ENCODE measurements around the gene CCDC149. TPM values are rescaled to one million over a fixed set of nuclear protein-coding genes. Genes with fewer than 3 reads are reported as not detected.
A peak's percentile ranks its signal among the peaks of the same experiment; 100 is the strongest.

Gene CCDC149
- total RNA-seq, 1 donor from 2014 or later: 16.7 TPM

- intact Hi-C loops (cut with DNase I): no loop called here
- TF ChIP-seq, protein P1, sequence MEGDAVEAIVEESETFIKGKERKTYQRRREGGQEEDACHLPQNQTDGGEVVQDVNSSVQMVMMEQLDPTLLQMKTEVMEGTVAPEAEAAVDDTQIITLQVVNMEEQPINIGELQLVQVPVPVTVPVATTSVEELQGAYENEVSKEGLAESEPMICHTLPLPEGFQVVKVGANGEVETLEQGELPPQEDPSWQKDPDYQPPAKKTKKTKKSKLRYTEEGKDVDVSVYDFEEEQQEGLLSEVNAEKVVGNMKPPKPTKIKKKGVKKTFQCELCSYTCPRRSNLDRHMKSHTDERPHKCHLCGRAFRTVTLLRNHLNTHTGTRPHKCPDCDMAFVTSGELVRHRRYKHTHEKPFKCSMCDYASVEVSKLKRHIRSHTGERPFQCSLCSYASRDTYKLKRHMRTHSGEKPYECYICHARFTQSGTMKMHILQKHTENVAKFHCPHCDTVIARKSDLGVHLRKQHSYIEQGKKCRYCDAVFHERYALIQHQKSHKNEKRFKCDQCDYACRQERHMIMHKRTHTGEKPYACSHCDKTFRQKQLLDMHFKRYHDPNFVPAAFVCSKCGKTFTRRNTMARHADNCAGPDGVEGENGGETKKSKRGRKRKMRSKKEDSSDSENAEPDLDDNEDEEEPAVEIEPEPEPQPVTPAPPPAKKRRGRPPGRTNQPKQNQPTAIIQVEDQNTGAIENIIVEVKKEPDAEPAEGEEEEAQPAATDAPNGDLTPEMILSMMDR (IDR thresholded peaks at IDR 0.05): peak in 1 of 3 experiments; percentile 6
- no peak for TF ChIP-seq POLR2A (IDR thresholded peaks at IDR 0.05)
- Histone ChIP-seq H3K4me1 (peaks cover 24% of the 10 kb centered on the region), H3K27me3 (no peaks in the 10 kb centered on the region), H3K36me3 (no peaks in the 10 kb centered on the region), H3K9me3 (no peaks in the 10 kb centered on the region), H3K4me3 (no peak overlapping the region), H3K27ac (peak overlapping the region; percentile 29)
- no peak for DNase-seq (ENCODE audit: extremely low spot score in 2 of 2)
Measured at GRCh38 chr4:24770667-24771066, 142.2 kb downstream of the CCDC149 start.

DNA sequence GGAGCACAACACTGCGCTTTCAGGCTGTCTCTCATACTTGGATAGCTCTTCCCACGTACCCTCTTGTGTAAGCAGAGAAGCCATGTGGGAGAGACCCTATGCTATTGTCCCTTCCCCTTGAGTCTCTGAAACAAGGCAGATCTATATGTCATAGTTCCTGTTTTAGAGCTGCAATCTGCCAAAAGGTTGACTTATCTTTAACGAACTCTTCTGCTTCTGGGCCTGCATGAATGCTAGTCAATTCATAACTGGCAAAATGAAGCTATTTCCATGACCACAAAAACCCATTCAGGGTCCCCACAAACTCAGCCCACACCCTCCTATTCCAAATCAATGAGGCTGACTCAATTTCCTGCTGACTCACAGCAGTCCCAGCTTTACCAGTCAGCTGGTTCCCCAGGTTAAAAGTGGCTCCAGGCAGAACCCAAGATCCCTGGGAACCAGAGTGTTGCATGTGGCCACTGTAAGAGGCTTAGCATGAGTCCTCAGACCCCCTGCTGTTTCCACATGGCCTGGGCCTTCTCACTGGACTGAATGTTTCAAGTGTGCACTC lies 142.7 kb downstream of the CCDC149 start:
- intact Hi-C loops (cut with DNase I): no loop called here
- DNase-seq (ENCODE audit: extremely low spot score in 2 of 2): no peak
- H3K27ac ChIP-seq: peak overlapping the region; percentile 29

DNA sequence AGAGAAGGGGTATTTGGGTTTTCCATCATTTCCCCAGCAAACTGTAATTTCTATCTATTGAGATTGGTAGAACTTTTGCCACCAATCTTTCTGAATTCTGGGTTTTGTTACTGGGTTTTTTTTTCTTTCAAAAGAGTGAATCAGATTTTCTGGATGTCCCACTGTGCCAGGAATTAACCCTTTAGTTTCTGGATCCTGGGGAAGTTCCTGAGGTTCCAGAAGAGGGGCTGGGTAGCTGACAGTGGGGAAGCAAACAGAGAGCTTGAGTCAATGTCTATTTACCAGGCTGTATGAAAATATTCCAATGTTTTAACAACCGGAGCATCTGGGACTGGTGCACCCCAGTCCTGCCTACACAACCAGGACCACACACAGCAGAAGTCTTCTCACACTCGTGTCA lies 143.3 kb downstream of the CCDC149 start:
- Histone ChIP-seq H3K4me3 (no peak overlapping the region), H3K4me1 (peaks cover 29% of the 10 kb centered on the region), H3K27me3 (no peaks in the 10 kb centered on the region), H3K27ac (peak overlapping the region; percentile 29), H3K9me3 (no peaks in the 10 kb centered on the region), H3K36me3 (no peaks in the 10 kb centered on the region)
- intact Hi-C loops (cut with DNase I): no loop called here
- no peak for TF ChIP-seq POLR2A (IDR thresholded peaks at IDR 0.05)
- no peak for TF ChIP-seq POLR2AphosphoS5 (IDR thresholded peaks at IDR 0.05; ENCODE audit: insufficient read depth in 1 of 2, low read depth in 1 of 2)
- TF ChIP-seq, protein P1 (IDR thresholded peaks at IDR 0.05): no peak
- DNase-seq (ENCODE audit: extremely low spot score in 2 of 2): no peak

More for the DNA sequence above, 142.7 kb downstream of the CCDC149 start:
- Histone ChIP-seq H3K36me3 (no peaks in the 10 kb centered on the region), H3K4me3 (no peak overlapping the region), H3K4me1 (peaks cover 24% of the 10 kb centered on the region), H3K27me3 (no peaks in the 10 kb centered on the region), H3K9me3 (no peaks in the 10 kb centered on the region)
- TF ChIP-seq POLR2A (IDR thresholded peaks at IDR 0.05) (no peak), POLR2AphosphoS5 (IDR thresholded peaks at IDR 0.05; ENCODE audit: insufficient read depth in 1 of 2, low read depth in 1 of 2) (no peak)
- TF ChIP-seq, protein P1 (IDR thresholded peaks at IDR 0.05): no peak

DNA sequence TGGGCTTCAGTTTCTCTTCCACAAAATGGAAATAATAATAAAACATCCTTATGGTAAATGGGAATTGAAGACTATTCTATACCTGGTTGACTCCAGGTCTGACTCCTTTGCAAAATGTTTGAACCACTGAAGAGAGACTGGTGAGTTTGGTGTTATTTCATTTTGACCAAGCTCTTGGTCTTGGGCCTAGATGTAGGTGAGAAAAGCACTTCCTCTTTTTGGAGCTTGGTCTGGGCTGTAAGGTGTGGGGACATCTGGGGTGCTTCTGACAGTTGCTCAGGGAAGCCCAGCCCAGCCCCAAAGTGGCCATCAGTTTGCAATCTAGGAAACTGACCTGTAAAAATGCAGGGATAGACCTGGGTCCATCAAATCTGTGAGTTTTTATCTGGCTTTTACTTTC lies 144.2 kb downstream of the CCDC149 start:
- H3K27ac ChIP-seq: no peak overlapping the region

GRCh38 chr4:24768006-24768405 lies 144.8 kb downstream of the CCDC149 start:
- Histone ChIP-seq H3K4me3 (no peak overlapping the region), H3K4me1 (peaks cover 31% of the 10 kb centered on the region), H3K27ac (no peak overlapping the region), H3K27me3 (no peaks in the 10 kb centered on the region), H3K9me3 (no peaks in the 10 kb centered on the region), H3K36me3 (no peaks in the 10 kb centered on the region)
- DNase-seq (ENCODE audit: extremely low spot score in 2 of 2): no peak
- intact Hi-C loops (cut with DNase I): no loop called here
- no peak for TF ChIP-seq POLR2A (IDR thresholded peaks at IDR 0.05)
- TF ChIP-seq, protein P1 (IDR thresholded peaks at IDR 0.05): no peak
- no peak for TF ChIP-seq POLR2AphosphoS5 (IDR thresholded peaks at IDR 0.05; ENCODE audit: insufficient read depth in 1 of 2, low read depth in 1 of 2)

More for the DNA sequence above, 144.2 kb downstream of the CCDC149 start:
- Histone ChIP-seq H3K27me3 (no peaks in the 10 kb centered on the region), H3K4me1 (peaks cover 31% of the 10 kb centered on the region), H3K9me3 (no peaks in the 10 kb centered on the region), H3K4me3 (no peak overlapping the region), H3K36me3 (no peaks in the 10 kb centered on the region)
- TF ChIP-seq, protein P1 (IDR thresholded peaks at IDR 0.05): no peak
- TF ChIP-seq POLR2AphosphoS5 (IDR thresholded peaks at IDR 0.05; ENCODE audit: insufficient read depth in 1 of 2, low read depth in 1 of 2) (no peak), POLR2A (IDR thresholded peaks at IDR 0.05) (no peak)
- intact Hi-C loops (cut with DNase I): no loop called here
- no peak for DNase-seq (ENCODE audit: extremely low spot score in 2 of 2)

Measured in vagina (tissue), 2 donors.